ENCODE data around the gene SIRT3.

DNA sequence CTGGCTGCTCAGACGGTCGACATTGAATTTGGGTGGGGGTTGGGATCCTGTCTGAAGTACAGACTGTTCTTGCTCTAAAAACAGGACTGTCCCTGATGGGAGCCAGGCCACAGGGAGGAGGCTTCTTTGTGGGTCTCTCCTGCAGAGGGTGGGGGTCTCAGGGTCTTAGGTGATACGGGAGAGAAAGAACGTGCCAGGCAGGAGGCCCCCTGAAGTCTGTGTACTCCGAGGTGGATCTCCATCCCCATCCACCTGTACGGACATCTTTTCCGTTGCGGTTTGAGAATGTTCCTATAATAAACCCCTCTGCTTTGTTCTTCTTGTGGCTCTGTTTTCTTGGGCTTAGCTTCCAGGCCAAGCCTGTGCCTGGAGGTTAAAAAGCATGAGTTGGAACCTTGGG is 16.5 kb upstream of the SIRT3 start:
- TF ChIP-seq, protein P1, sequence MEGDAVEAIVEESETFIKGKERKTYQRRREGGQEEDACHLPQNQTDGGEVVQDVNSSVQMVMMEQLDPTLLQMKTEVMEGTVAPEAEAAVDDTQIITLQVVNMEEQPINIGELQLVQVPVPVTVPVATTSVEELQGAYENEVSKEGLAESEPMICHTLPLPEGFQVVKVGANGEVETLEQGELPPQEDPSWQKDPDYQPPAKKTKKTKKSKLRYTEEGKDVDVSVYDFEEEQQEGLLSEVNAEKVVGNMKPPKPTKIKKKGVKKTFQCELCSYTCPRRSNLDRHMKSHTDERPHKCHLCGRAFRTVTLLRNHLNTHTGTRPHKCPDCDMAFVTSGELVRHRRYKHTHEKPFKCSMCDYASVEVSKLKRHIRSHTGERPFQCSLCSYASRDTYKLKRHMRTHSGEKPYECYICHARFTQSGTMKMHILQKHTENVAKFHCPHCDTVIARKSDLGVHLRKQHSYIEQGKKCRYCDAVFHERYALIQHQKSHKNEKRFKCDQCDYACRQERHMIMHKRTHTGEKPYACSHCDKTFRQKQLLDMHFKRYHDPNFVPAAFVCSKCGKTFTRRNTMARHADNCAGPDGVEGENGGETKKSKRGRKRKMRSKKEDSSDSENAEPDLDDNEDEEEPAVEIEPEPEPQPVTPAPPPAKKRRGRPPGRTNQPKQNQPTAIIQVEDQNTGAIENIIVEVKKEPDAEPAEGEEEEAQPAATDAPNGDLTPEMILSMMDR (optimal IDR thresholded peaks at IDR 0.05 in 1 of 3, IDR thresholded peaks at IDR 0.05 in 1 of 3, conservative IDR thresholded peaks at IDR 0.05 in 1 of 3; ENCODE audit: extremely low read depth in 1 of 3, insufficient read depth in 2 of 3, low read length in 3 of 3): no peak
- no peak for TF ChIP-seq EZH2 (IDR thresholded peaks at IDR 0.05; ENCODE audit: low read length)

Data from keratinocyte (primary cell).